ENCODE results near the gene CTNNBIP1.

CTNNBIP1 gene

DNA sequence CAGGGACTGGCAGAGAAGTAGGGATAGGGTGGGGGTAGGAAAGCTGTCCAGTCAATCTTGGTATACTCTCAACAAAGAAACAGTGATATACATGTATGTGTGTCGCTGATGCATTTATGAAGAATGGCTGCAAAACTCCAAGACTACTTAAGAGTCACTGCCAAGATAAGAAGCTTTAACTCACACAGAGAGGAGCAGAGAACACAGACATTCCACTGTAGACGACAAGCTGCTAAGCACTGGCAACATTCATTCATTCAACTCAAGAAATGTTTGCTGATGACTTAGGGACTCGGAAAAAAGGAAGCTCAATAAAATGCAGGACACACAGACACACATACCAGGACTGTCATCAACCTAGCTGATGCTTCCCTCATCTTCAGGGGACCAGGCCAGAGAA lies 5.5 kb downstream of the CTNNBIP1 start:
- DNase-seq (ENCODE audit: low read depth): no peak

DNA sequence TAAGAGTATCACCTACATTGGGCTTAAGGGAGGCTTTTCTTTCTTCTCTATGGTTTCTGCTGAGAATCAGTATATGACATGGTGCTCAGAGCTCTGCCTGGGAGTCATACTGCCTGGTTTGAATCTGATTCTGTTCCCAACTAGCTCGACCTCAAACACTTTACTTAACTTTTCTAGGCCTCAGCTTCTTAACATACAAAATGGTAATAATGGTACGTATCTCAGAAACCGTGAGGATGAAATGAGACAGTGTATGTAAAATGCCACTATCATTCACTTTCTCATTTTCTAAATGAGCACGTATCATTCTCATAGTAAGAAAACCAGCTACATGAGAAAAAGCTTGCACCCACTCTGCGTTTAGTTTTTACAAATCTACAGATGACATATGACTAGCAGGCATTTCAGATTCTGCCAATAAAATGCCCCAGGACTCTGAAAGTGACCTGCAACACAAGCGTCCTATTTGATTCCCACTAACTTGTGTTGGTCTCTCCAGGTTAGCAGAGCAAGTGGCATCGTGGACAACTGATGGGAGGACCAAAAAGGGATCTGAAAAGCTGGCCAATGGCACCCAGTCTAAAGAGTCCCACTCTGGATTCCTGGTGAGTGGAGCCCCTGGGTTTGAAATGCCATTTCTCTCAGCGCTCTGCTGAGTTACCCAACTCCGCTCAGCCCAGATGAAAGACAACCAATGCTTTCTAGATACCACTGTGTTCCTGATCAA lies 6.1 kb downstream of the CTNNBIP1 start:
- DNase-seq (ENCODE audit: low read depth): no peak

DNA sequence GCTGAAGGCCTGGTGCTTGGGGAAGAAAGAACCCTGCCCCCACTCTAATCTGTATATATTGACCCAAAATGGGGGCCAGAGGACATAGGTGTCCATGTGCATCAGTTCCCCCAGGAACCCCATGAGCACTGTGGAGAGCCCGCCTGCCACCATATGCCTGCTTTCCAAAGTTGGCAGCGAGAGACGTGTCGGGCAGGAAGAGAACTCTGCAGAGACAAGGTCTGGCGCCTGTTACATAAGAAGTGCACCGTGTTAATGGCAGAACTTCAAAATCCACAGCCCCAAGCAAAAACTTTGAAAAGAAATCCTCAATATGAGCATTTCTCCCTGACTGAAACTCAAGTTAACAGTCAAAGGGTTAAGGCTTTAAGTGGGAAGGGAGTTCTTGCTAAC lies 8.0 kb downstream of the CTNNBIP1 start:
- DNase-seq (ENCODE audit: low read depth): no peak

DNA sequence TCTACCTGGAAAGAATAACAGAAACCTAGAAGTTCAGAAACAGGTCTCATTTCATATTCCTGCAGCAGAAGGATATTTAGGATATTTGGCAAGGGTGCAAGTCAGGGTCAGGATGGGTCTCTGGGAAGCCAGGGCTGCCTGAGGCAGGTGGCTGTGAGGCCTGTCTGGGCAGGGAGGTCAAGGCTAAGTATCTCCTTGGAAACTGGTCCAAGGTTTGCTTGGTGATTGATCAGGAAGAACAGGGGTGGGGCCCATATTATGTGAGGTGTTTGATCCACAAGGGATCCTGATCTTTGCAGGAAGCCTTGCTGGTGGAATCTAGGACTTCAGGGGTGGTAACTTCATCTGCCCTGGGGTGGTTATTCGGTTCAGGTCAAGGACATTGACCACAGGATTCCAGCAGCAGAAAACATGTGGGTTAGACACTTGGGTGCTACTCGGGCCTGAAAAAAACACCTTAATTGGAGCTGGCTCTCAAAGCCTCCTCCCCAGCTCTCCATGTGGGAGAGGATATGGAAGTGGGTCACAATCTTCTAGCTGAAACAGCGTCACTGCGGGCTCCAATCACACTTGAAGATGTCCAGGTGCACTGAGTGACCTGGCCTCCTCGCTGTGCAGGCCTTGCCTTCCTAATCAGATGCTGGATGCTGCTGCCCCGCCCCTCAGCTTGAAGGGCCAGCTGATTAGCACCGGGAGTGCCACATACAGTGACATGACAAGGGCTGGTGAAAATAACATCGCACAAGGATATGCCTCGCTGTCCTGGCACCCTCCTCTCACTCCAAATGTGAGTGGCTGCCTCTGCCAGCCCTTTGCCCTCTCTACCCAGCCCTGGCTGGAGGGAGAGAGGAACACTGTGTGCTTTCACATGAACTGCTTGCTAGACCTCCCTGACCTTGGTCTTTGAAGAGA lies 8.7 kb downstream of the CTNNBIP1 start:
- DNase-seq (ENCODE audit: low read depth): no peak

DNA sequence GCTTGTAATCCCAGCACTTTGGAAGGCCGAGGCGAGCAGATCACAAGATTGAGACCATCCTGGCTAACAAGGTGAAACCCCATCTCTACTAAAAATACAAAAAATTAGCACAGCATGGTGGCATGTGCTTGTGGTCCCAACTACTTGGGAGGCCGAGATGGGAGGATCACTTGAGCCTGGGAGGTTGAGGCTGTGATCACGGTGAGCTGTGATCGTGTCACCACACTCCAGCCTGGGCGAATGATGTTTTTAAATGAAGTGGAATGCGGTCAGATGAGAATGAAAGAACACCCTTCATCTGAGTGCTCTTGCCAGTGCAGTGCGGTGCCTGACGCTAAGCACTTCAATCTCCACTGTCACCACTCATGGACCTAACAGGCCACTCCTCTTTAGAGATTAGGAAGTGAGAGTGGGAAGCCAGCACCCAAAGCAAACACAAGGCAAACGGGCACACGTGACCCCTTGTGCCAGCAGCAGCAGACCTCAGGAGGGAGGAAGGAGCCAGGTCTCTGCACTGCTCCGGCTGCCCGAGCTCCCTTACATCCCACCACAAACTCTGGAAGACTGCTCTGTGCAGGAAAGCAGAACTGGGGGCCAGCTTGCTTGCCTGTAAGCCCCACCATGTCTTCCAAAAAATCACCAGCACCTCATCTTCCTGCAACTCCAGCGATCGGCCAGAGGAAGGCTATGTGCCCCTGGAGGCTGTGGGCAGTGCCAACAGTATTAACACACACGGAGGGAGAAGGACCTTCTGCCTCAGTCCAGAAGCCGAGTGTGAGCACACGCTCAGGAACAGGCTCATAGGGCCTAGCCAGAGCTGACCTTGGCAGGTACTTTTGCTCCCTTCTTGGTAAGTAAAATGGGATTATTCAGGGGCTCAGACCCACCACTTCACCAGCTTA lies 9.7 kb downstream of the CTNNBIP1 start:
- no peak for DNase-seq (ENCODE audit: low read depth)

DNA sequence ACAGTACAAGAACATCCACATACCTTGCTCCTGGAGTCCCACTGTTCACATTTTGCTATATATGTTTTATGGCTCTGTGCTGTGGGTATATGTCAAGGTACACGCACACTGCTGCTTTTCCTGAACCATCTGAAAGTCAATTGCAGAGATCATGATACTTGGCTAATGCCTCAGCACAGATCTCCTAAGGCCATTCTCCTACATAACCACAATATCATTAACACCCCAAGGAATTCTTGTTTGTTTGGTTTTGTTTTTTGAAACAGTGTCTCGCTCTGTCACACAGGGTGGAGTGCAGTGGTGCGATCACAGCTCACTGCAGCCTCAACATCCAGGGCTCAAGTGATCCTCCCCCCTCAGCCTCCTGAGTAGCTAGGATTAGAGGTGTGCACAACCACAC lies 16.0 kb downstream of the CTNNBIP1 start:
- DNase-seq (ENCODE audit: low read depth): no peak

DNA sequence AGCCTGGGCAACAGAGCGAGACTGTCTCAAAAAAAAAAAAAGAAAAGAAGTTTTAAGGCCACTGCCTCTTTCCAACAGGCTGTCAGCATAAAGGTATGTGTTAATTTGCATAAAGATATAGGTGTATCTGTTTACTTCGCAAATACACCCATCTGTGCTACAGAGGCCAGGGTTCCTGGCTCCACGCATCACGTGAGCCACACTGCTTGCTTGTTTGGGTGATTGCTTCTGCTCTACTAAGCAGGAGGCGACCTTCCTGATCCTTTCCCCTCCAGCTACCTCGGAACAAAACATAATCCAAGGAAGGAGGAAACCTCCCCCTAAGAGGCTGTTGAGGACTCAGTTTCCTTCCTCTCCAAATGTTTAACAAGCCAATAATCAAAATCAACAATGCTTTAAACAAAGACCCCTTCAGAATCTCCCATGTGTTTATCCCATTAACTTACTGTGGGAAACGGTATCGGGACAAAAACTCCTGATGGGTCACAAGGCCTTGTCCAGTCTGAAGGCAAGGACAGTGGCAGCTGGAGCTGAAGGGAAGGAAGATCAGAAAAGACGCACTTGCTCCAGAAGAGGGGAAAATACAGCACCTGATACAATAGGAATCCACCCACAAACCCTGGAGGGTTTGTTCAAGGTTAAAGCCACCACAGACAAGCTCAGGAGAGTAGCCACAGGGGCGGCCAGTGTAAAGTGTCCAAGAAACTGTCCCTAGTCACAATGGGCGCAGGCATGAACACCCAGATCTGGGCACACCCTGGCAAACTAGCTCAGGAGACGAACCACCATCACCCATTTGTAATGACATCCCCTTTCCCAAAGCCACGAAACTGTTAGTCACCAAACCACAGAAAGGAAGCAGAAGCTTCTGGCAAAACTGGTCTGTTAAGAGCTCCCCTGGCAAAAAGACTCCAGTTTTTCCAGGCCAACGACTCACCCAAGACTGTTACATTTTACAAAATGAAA lies 17.2 kb downstream of the CTNNBIP1 start:
- DNase-seq (ENCODE audit: low read depth): no peak

DNA sequence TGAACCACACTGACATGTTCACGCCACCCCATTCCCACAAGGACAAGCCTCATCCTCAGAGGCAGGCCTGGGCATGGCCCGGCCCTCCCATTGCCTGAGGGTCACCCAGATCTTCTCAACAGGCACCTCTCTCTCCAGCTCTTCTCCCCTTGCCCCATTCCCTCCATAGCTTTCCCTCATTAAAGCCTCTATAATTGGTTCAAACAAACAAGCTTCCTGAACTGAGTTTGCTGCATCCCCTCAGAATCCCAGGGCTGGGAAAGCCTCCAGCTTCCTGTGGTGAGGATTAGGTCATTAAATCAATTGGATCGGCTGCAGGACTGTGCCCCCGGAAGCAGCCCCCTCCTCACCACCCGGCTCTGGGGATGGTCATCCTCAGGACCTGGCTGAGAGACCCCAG lies 18.9 kb downstream of the CTNNBIP1 start:
- no peak for DNase-seq (ENCODE audit: low read depth)

DNA sequence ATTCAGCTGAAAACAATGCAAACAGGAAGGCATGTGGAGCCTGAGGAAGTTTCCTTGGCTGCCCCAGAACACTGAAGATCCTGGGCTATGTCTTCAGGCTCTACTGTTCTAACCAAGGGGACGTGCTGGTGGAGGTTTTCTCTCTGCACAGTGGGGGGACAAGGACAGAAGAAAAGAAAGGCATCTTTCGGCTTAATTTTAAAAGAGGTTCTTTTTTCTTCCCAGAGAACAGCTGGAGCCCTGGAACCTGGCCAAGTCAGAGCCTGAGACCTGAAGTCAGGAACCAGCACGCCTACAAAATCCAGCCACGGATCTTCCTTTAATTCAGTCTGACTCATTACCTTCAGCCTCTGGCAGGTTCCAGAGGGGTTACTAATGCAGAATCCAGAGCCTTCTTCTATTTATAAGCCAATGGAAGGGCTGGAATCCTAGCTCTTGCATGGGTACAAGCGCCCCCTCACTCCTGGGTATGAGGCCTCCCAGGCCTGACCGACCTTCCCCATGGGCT lies 19.8 kb downstream of the CTNNBIP1 start:
- DNase-seq (ENCODE audit: low read depth): no peak

DNA sequence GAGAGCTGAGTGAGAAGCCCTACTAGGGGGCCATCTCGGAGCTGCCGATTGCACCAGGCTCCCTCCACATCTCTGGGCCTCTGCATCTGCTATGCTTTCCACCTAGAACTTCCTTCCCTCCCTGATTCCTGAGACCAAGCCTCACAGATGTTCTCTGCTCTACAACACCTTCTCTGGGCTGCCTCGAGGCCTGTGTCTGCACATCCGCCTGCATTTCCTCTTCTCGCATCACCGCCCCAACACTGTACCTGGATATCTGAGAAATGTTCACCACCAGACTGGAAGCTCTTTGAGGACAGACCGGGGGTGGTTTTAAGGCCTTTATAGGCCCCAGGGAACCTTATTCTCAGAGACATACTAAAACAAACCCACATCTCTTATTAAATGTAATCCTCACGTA lies 20.7 kb downstream of the CTNNBIP1 start:
- DNase-seq (ENCODE audit: low read depth): no peak

DNA sequence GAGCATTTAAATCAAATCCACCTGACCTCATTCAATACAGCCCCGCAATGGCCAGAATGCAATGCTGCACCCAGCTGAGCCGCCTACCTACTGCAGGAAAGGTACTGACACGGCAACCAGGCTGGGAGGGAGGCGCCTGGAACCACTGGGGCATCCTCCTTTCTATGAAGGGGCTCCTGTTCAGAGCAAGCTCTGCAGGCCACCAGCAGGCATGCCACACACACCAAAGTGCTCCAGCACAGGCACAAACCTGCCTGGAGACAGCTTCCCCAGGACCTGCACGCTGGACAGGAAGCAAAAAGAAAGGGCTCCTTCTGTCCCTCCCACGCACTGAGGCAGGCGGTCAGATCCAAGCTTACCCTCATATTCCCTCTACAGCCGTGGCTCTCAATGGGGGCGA lies 21.2 kb downstream of the CTNNBIP1 start:
- no peak for DNase-seq (ENCODE audit: low read depth)

DNA sequence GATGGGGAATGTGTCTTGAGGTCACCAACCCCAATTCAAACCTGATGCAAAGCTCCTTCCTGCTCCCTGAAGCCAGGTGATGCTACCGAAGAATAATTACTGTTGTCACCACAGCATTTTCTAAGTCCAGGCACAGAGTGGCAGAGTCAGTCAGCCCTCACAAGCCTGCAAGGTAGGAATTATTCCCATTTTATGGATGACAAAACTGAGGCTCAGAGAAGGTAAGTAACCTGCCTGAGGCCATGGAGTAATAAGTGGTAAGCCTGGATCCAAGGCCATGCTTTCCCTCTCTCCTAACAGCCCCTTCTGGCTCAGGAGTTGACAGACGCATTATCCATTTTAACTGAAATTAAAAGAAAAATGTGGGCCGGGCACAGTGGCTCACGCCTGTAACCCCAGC lies 23.0 kb downstream of the CTNNBIP1 start:
- no peak for DNase-seq (ENCODE audit: low read depth)

DNA sequence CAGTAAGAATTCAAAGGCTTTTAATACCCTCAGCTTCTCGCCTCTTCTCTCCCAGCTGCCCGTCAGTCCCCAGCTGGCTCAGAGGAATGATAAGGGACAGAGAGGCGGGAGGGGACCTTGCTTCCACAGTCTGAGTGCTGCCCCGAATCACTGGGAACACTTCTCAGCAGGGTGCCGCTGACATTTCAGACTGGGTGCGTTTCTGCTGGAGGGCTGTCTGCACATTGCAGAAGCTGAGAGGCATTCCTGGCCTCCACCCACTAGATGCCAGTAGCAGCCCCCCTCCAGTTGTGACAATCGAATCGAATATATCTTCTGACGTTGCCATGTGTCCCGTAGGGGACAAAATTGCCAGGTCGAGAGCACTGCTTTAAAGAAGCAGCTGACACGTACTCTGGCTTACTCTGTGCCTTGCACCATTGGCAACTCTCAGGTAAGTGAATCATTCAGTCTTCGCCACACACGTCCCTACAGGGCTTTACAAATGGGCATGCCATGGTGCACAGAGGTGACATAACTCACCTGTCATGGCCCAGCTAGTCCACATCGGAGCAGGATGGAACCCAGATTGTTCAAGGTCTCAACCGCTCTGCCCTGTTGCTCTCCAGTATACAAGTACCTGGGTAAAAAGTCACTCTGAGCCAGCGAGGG lies 23.9 kb downstream of the CTNNBIP1 start:
- DNase-seq (ENCODE audit: low read depth): no peak

DNA sequence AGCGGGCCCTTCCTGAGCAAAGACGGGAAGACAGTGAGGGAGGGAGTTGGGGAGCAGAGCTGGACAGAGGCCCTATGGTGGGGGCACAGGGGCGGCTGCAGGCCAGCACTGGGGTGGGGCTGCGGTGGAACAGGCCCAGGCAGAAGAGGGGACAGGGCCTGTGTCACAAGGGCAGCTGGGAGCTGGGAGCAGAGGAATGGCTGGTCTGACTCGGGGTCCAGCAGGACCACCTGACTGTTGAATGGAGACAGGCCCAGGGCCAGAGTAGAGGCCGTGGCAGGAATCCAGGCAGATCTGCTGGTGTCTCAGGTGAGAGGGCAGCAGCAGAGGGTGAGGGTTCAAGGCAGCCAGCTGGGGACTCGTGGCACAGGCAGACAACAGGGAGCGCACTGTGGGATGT lies 25.3 kb downstream of the CTNNBIP1 start:
- DNase-seq (ENCODE audit: low read depth): no peak

DNA sequence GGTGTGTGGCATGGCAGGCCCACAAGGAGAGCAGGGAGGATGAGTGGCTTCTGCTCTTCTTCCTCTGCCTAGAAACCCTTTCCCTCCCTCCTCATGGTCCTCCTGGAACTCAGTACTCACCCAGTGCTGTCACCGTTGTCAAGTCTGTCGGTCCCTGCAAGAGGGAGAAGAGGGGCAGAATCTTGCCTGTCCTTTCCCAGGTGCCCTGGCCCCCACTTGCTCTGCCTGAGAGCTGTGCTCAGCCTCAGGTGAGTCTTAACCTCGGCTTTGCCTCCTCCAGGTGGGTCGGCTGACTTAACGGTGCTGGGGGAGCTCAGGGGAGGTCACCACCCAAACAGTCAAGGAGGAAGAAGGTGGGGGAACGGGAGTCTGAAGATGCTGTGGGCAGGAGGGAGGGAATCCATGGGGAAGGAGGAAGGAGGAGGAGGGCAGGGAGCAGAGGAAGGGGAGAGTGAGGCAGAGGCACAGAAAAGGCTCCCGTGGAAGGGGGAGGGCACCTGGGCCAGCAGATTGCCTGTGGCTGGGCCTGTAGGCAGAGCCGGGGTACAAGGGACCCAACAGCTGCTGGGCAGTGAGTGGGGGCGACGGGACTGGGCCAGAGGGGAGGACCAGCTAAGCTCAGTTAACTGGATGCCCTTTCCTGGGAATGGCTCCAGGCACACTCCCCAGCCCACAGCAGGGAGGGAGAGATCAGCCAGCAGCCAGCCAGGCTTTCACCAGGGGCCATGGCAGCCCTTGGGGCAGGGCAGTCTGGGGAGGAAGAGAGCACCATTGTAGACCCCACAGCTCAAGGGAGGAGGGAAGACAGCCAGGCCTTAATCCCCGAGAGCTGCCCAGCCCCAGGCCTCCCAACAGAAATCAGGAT lies 26.3 kb downstream of the CTNNBIP1 start:
- no peak for DNase-seq (ENCODE audit: low read depth)

DNA sequence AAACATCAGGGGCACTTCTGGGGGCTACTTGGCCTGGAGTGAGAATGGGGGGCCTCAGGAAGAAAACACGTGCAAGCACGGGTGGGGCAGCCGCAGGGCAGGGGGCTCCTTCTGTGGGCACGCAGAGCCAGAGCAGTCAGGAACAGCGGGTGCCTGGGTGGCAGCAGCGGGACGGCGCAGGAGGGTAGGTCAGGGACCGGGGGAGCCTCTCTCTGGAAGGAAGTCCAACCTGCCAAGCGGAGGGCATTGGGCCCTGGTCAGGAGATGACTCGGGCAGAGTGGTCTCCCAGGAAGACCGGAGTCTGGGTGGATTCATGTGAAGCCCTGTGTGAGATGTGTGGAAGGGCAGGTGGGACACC lies 27.1 kb downstream of the CTNNBIP1 start:
- no peak for DNase-seq (ENCODE audit: low read depth)

DNA sequence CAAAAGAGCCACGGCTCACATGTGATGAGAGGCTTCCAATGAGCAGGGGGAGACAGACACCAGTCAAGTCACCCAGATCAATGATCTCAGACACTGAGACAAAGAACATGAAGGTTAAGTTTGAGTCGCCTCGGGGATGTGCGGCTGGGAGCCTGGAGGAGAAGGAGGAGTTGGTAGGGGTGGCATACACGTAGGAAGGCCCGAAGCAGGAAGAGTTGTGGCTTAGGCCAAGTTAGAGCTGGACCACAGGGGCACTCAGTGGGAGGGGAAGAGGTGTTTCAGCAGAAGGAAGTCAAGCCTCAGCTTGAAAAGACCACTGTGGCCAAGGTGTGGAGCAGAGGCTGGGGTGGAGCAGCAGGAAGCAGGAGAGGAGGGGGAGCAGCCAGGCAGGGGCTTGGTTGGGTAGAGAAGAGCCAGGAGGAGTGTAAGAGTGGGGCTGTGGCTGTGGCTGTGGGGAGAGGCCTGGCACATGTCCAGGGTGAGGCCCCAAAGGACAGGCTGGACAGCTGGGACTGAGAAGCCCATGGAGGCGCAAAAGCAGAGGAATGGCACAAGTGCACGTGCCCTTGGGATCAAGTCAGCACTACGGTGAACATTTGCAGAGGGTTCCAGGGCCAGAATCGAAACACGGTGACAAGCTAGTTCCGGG lies 27.6 kb downstream of the CTNNBIP1 start:
- peak; percentile 17 for DNase-seq (ENCODE audit: low read depth)

DNA sequence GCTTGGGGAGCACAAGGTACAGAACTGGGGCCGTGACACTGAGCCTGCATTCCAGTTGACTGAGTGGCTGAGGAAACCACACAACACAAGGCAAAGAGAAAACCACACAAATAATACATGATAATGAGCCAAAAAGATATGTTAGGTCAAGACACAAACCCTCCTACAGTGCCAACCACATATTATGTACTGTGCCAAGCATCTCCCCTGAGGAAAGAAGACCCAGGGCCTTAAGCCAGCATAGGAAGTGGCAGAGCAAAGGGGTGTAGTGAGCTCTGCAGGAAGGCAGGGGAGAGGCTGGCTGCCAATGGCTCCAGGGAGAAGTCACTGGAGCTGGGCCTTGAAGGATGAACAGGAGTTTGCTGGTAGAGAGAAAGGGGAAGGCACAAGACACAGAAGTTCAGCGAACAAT lies 28.2 kb downstream of the CTNNBIP1 start:
- DNase-seq (ENCODE audit: low read depth): no peak

DNA sequence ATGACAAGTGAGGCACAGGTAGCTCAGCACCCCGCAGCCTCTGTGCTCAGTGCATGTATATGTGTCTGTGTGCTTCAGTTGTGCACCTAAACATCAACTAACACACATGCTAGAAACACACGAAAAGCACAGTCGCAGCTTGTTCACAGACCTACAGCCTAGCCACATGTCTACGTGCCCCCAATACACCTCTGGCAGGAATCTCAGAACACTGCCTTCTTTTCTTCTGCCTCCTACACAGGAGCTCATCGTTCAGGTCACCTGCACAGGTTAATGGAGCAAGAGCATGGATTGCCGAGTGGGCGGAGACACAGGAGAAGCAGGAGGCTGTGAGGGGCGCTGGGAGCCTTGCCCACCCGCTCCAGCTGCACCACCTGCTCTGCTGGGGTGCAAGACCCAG lies 31.7 kb downstream of the CTNNBIP1 start:
- no peak for DNase-seq (ENCODE audit: low read depth)

Data from activated gamma-delta T cell treated with anti-CD3 and anti-CD28 coated beads, Interleukin-2, amount 50 U/mL, for 16 hours (primary cell).